CD4-positive, alpha-beta memory T cell (primary cell): ENCODE data around the gene MAPK14. TPM values are rescaled to one million over a fixed set of nuclear protein-coding genes. Genes with fewer than 3 reads are reported as not detected.

Source experiments
- CTCF ChIA-PET: fragments of 350-600 bp; sonication (Branson Sonifier 250); formaldehyde crosslinking; loops from one replicate; lab custom pipeline; 2021; ENCODE audit warnings: inconsistent platforms; ENCODE audit not compliant: partially characterized antibody; lab: Charles Lee
- POLR2A ChIA-PET: fragments of 350-600 bp; sonication (Branson Sonifier 250); formaldehyde crosslinking; loops from one replicate; lab custom pipeline; 2021; ENCODE audit not compliant: partially characterized antibody; lab: Charles Lee
- DNase-seq, 5 donors: peaks; one replicate each; pipeline versions ENCODE4 v3.0.0 to v3.0.0-alpha.2; 2020 to 2022; ENCODE audit warnings: mixed read lengths in 1 of 5
- H3K27ac ChIP-seq: one replicate; pipeline ENCODE4 v1.7.0; 2013; ENCODE audit warnings: low read depth, low read length
- H3K27me3 ChIP-seq: 2 replicates; pipeline ENCODE4 v1.7.0; 2013; ENCODE audit warnings: mild to moderate bottlenecking, low read length, moderate library complexity; ENCODE audit not compliant: insufficient read depth
- H3K36me3 ChIP-seq: 2 replicates; pipeline ENCODE4 v1.7.0; 2013; ENCODE audit warnings: mild to moderate bottlenecking, low read length, moderate library complexity; ENCODE audit not compliant: insufficient read depth
- H3K4me1 ChIP-seq: 2 replicates; pipeline ENCODE4 v1.7.0; 2013; ENCODE audit warnings: mild to moderate bottlenecking, low read length, moderate library complexity; ENCODE audit not compliant: insufficient read depth
- H3K4me3 ChIP-seq, 2 donors: one replicate each; pipeline ENCODE4 v1.7.0; 2013; ENCODE audit warnings: low read length in 2 of 2, mild to moderate bottlenecking in 1 of 2
- H3K9me3 ChIP-seq, 2 donors: one replicate each; pipeline ENCODE4 v1.7.0; 2013; ENCODE audit warnings: low read length in 2 of 2, control low read depth in 1 of 2; ENCODE audit not compliant: control insufficient read depth in 1 of 2
- H3K27ac Mint-ChIP-seq, 7 donors: one replicate each; pipeline ENCODE4 v1.8.0; 2020 to 2021; ENCODE audit warnings: mixed read lengths in 7 of 7, mild to moderate bottlenecking in 6 of 7, inconsistent platforms in 3 of 7, moderate library complexity in 3 of 7
- H3K27me3 Mint-ChIP-seq, 2 donors: one replicate each; pipeline ENCODE4 v1.8.0; 2020 to 2021; ENCODE audit warnings: mixed read lengths in 2 of 2
- H3K36me3 Mint-ChIP-seq, 2 donors: one replicate each; pipeline ENCODE4 v1.8.0; 2020 to 2021; ENCODE audit warnings: mixed read lengths in 2 of 2, inconsistent platforms in 1 of 2, mild to moderate bottlenecking in 1 of 2
- H3K4me1 Mint-ChIP-seq, 4 donors: one replicate each; pipeline ENCODE4 v1.8.0; 2020 to 2021; ENCODE audit warnings: mixed read lengths in 4 of 4, mild to moderate bottlenecking in 1 of 4
- H3K4me3 Mint-ChIP-seq, 8 donors: one replicate each; pipeline ENCODE4 v1.8.0; 2020 to 2021; ENCODE audit warnings: mixed read lengths in 8 of 8, mild to moderate bottlenecking in 7 of 8, moderate library complexity in 6 of 8, inconsistent platforms in 3 of 8
- H3K9me3 Mint-ChIP-seq, 8 donors: one replicate each; pipeline ENCODE4 v1.8.0; 2020 to 2021; ENCODE audit warnings: mixed read lengths in 8 of 8, mild to moderate bottlenecking in 5 of 8, inconsistent platforms in 3 of 8, moderate library complexity in 1 of 8
- intact Hi-C: fragments of 100-400 bp; cut with micrococcal nuclease; formaldehyde crosslinking; loops from one replicate; pipeline ENCODE4 v1.15.1; 2023
- polyA plus RNA-seq, 2 donors: library from polyadenylated mRNA; unstranded; fragments of 300-500 nt; fragmentation: Illumina TruSeq; gene quantifications; one replicate each; pipeline ENCODE4 v1.2.3, GENCODE V29; 2021
- total RNA-seq, 2 experiments: library from RNA; stranded (reverse); gene quantifications; one replicate each; pipeline ENCODE4 v1.2.3, GENCODE V29; 2021

MAPK14 gene
- total and polyA plus RNA-seq, 4 experiments from 2014 or later = 38.5 to 64.3 (median 53.8) TPM

DNA sequence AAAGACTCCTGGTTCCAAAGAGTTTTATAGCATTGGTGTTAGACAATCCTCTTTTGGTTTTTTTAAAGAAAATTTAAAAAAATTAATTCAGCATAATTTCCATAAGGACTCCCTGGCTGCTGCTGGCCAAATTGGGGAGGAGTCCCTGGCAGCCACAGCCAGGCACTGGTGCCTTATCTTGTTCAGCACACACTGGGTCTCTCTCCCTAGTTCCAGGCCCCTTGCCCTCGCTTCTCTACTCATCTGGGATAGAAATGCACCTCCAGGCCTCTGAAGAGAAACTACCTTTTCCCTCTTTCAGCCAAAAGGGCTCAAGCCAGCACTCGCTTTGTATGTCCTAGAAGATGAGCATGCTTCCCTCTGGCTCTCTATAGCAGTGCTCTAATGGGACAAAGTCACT is 89.3 kb downstream of the MAPK14 start:
- H3K27ac Mint-ChIP-seq = peak overlapping the region in 6 of 7 donors; percentile 35 to 99 (median 88)
- Histone ChIP-seq H3K27me3 (no peaks in the 10 kb centered on the region), H3K36me3 (no peaks in the 10 kb centered on the region), H3K27ac (no peak overlapping the region), H3K4me3 (no peak overlapping the region), H3K4me1 (peaks cover 94% of the 10 kb centered on the region), H3K9me3 (no peaks in the 10 kb centered on the region)
- DNase-seq = no peak
- peaks cover 4 to 16% of the 10 kb centered on the region in 2 donors for H3K36me3 Mint-ChIP-seq
- peak overlapping the region in 6 of 8 donors; percentile 23 to 83 (median 50) for H3K4me3 Mint-ChIP-seq
- ChIA-PET CTCF (interaction anchor here (1.2 to 1.7 kb wide), 2 partner anchors 18 to 22 kb away, joined by 4 to 10 read pairs; no protein-coding TSS in a partner anchor), POLR2A (interaction anchor here (2.2 kb wide), 1 partner anchor 8 kb away, joined by 10 read pairs; no protein-coding TSS in a partner anchor)
- no peaks in the 10 kb centered on the region for H3K27me3 Mint-ChIP-seq
- no peaks in the 10 kb centered on the region for H3K9me3 Mint-ChIP-seq
- intact Hi-C loops = loop anchor here (2.0 kb wide), 1 partner anchor 14 kb away; the partner anchor contains the start of gene MAPK13
- H3K4me1 Mint-ChIP-seq = peaks cover 73 to 92% (median 81%) of the 10 kb centered on the region in 4 donors

DNA sequence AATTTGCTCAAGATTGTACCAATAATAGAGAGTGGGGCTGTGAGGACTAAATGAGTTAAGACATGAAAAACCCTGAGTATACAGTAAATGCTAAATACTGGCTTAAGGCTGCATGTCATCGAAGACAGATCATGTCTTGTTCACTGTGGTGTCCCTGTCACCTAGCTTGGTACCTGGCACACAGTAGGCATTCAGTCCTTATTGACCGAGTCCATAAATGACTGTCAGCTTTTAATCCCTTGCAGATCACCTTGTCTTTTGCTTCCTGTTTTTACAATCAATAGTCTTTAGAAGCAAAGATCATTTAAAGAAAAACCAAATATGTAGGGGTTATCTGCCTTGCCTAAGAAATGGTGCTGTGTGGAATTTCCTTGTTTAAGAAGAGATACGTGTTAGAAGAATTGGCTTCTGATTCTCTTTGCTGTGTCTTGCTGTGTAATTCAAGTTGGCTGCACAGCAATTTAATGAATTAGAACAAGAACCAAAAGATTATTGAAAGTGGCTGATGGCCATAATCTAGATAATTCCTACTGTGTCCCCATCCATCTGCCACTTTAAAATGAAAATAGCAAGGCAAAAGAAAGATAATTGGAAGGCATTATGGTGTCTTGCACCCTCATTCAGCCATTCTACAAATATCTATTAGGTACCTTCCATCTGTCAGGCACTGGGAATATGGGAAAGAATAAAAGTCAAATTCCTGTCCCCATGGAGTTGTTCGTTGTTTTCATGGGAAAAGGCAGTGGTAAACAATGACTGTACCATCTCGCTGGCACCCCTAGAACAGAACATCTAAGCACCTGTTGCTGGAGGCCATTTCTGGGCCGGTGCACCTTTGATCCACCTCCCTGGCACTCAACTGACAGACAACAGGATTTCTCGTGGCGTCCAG is 90.3 kb downstream of the MAPK14 start:
- Mint-ChIP-seq H3K27me3 (no peaks in the 10 kb centered on the region), H3K4me3 (peak overlapping the region in 7 of 8 donors; percentile 15 to 88 (median 72)), H3K9me3 (no peaks in the 10 kb centered on the region), H3K27ac (peak overlapping the region; percentile 96 to 99 (median 97)), H3K4me1 (peaks cover 75 to 97% (median 85%) of the 10 kb centered on the region in 4 donors), H3K36me3 (peaks cover 2 to 16% of the 10 kb centered on the region in 2 donors)
- Histone ChIP-seq H3K27ac (peak overlapping the region; percentile 90), H3K36me3 (no peaks in the 10 kb centered on the region), H3K4me1 (peaks cover 100% of the 10 kb centered on the region), H3K27me3 (no peaks in the 10 kb centered on the region), H3K9me3 (no peaks in the 10 kb centered on the region), H3K4me3 (no peak overlapping the region)
- intact Hi-C loops = loop anchor here (1.0 to 2.0 kb wide), 2 partner anchors 9 to 13 kb away; partner anchors contain the start of gene MAPK13
- DNase-seq = no peak
- ChIA-PET POLR2A (interaction anchor here (1.7 to 2.2 kb wide), 3 partner anchors 9 to 80 kb away, joined by 5 to 10 read pairs (median 10); no protein-coding TSS in a partner anchor), CTCF (interaction anchor here (1.2 to 9.3 kb wide), 3 partner anchors 8 to 23 kb away, joined by 4 to 70 read pairs (median 10); no protein-coding TSS in a partner anchor)

DNA sequence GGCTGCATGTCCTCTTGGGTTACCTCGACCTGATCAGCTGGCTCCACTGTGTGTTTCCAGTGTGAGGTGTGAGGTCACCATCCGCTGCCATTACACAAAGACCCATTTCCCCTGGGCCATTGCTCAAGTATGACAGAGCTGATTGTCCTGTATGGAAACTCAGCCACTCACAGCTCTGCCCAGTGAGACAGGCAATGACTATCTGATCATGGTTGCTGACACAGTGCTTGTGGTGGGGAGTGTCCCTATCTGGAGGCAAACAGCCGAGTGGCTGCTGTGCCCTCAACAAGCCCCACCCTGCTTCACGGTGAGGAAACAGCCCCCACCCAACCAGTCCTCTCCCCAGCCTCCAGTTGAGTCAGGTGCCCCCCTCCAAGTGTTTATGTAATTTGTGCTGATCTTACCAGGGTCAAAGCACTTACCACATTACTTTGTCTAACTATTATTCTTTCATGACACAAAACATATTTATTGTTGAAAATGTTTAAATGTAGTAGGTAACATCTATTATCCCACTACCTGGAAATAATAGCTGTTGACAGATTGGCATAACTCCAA is 91.0 kb downstream of the MAPK14 start:
- Histone ChIP-seq H3K9me3 (no peaks in the 10 kb centered on the region), H3K27me3 (no peaks in the 10 kb centered on the region), H3K36me3 (no peaks in the 10 kb centered on the region), H3K27ac (peak overlapping the region; percentile 90), H3K4me3 (no peak overlapping the region), H3K4me1 (peaks cover 100% of the 10 kb centered on the region)
- Mint-ChIP-seq H3K36me3 (peaks cover 2 to 16% of the 10 kb centered on the region in 2 donors), H3K4me1 (peaks cover 79 to 97% (median 88%) of the 10 kb centered on the region in 4 donors), H3K4me3 (peak overlapping the region in 7 of 8 donors; percentile 33 to 88 (median 72)), H3K27ac (peak overlapping the region; percentile 96 to 99 (median 97)), H3K27me3 (no peaks in the 10 kb centered on the region), H3K9me3 (no peaks in the 10 kb centered on the region)
- CTCF ChIA-PET = interaction anchor here (0.9 to 9.3 kb wide), 5 partner anchors 9 to 90 kb away, joined by 3 to 70 read pairs (median 4); no protein-coding TSS in a partner anchor
- intact Hi-C loops = loop anchor here (1.0 kb wide), 1 partner anchor 9 kb away; no protein-coding TSS in a partner anchor
- peak; percentile 51 to 95 (median 63) for DNase-seq
- POLR2A ChIA-PET = interaction anchor here (0.8 to 2.2 kb wide), 6 partner anchors 10 to 91 kb away, joined by 3 to 10 read pairs (median 4); partner anchors contain the start of gene MAPK14

DNA sequence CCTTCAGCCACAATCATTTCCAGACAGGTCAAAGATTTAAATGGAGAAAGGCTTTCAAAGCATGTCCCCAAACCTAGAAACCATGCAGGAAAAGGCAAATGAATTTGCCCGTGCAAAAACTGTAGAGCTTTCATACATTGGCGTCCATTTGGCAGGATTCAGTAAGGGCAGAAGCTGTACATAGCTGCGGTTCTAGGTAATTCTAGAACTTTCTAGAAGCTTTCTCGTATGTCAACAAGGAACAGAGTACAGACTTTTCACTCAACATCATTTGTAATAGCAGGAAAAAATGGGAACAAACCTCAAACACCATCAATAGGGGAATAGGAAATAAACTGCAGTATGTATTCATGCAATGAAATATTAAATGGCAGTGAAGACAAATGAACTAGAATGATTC is 91.6 kb downstream of the MAPK14 start:
- H3K36me3 ChIP-seq = no peaks in the 10 kb centered on the region
- Mint-ChIP-seq H3K27me3 (no peaks in the 10 kb centered on the region), H3K9me3 (no peaks in the 10 kb centered on the region), H3K36me3 (peaks cover 3 to 16% of the 10 kb centered on the region in 2 donors), H3K27ac (peak overlapping the region; percentile 96 to 99 (median 97)), H3K4me3 (peak overlapping the region in 4 of 8 donors; percentile 72 to 88 (median 78)), H3K4me1 (peaks cover 77 to 97% (median 88%) of the 10 kb centered on the region in 4 donors)
- peaks cover 98% of the 10 kb centered on the region for H3K4me1 ChIP-seq
- no peaks in the 10 kb centered on the region for H3K9me3 ChIP-seq
- ChIA-PET CTCF (interaction anchor here (0.7 to 9.3 kb wide), 5 partner anchors 9 to 90 kb away, joined by 3 to 70 read pairs (median 4); no protein-coding TSS in a partner anchor), POLR2A (interaction anchor here (0.6 to 2.0 kb wide), 6 partner anchors 12 to 91 kb away, joined by 3 to 10 read pairs (median 4); partner anchors contain the start of gene MAPK14)
- intact Hi-C loops = no loop called here
- DNase-seq = no peak
- H3K4me3 ChIP-seq = no peak overlapping the region
- H3K27ac ChIP-seq = peak overlapping the region; percentile 90
- H3K27me3 ChIP-seq = no peaks in the 10 kb centered on the region

DNA sequence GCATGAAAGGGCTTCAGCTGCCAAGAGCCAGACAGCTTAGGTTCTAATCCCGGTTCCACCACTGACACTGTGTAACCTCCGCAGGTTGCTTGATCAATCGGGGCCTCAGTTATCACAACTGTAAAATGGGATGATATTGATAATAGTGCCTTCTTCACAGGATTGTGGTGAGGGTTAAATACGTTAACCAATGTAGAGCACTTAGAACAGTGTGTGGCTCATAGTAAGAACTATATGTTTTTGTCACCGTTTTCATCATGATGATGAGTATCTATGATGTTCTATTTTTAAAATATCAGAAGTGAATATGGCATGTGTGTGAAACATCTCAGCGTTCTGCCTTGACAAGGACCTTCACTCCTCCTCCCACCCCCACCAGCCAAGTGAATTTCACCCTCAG is 92.4 kb downstream of the MAPK14 start:
- H3K27ac ChIP-seq = peak overlapping the region; percentile 90
- CTCF ChIA-PET = interaction anchor here (0.7 to 9.3 kb wide), 12 partner anchors 10 to 182 kb away, joined by 3 to 70 read pairs (median 8); partner anchors contain the start of genes MAPK13 and MAPK14
- no peaks in the 10 kb centered on the region for H3K9me3 Mint-ChIP-seq
- peaks cover 1 to 16% of the 10 kb centered on the region in 2 donors for H3K36me3 Mint-ChIP-seq
- peaks cover 96% of the 10 kb centered on the region for H3K4me1 ChIP-seq
- peak overlapping the region in 1 of 2 donors; percentile 59 for H3K4me3 ChIP-seq
- POLR2A ChIA-PET = interaction anchor here (0.6 to 4.8 kb wide), 20 partner anchors 8 to 1314 kb away, joined by 3 to 93 read pairs (median 6); partner anchors contain the start of genes BRPF3, CMTR1, MAPK13 and MAPK14
- peak overlapping the region in 7 of 8 donors; percentile 77 to 88 (median 84) for H3K4me3 Mint-ChIP-seq
- H3K27me3 Mint-ChIP-seq = no peaks in the 10 kb centered on the region
- peak overlapping the region; percentile 96 to 99 (median 97) for H3K27ac Mint-ChIP-seq
- no peak for DNase-seq
- intact Hi-C loops = loop anchor here (1.0 to 5.0 kb wide), 3 partner anchors 25 to 182 kb away; partner anchors contain the start of gene MAPK14
- no peaks in the 10 kb centered on the region for H3K36me3 ChIP-seq
- H3K27me3 ChIP-seq = no peaks in the 10 kb centered on the region
- no peaks in the 10 kb centered on the region for H3K9me3 ChIP-seq
- peaks cover 75 to 97% (median 87%) of the 10 kb centered on the region in 4 donors for H3K4me1 Mint-ChIP-seq

DNA sequence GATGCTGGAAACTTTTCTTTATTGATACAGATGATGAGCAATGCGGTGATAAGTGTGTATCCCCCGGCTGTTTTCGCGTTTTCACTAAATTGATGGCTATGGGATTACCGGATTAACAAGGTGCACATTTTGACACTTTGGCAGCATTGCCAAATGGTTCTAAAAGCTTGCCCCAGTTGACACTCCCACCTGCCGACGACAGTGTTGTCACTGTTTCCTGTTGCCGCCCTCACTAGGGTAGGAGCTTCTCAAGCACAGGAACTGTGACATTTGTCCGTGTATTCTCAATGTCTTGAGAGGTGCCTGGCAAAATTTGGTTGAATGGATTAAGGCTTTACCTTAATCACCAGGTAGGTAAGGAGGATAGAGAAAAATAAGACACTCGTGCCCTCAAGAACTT is 92.9 kb downstream of the MAPK14 start:
- H3K27ac Mint-ChIP-seq = peak overlapping the region; percentile 96 to 99 (median 97)
- H3K4me3 Mint-ChIP-seq = peak overlapping the region; percentile 77 to 88 (median 84)
- peak; percentile 75 to 91 (median 76) for DNase-seq
- no peaks in the 10 kb centered on the region for H3K9me3 Mint-ChIP-seq
- peak overlapping the region; percentile 21 to 59 for H3K4me3 ChIP-seq
- H3K4me1 Mint-ChIP-seq = peaks cover 74 to 97% (median 87%) of the 10 kb centered on the region in 4 donors
- POLR2A ChIA-PET = interaction anchor here (0.6 to 4.8 kb wide), 19 partner anchors 9 to 1313 kb away, joined by 3 to 93 read pairs (median 7); partner anchors contain the start of genes BRPF3, CMTR1, MAPK13 and MAPK14
- no peaks in the 10 kb centered on the region for H3K36me3 ChIP-seq
- H3K27me3 Mint-ChIP-seq = no peaks in the 10 kb centered on the region
- peak overlapping the region; percentile 90 for H3K27ac ChIP-seq
- CTCF ChIA-PET = interaction anchor here (0.7 to 9.3 kb wide), 16 partner anchors 10 to 238 kb away, joined by 3 to 70 read pairs (median 6); partner anchors contain the start of genes MAPK13 and MAPK14
- no peaks in the 10 kb centered on the region for H3K9me3 ChIP-seq
- H3K27me3 ChIP-seq = no peaks in the 10 kb centered on the region
- H3K4me1 ChIP-seq = peaks cover 93% of the 10 kb centered on the region
- peaks cover 1 to 16% of the 10 kb centered on the region in 2 donors for H3K36me3 Mint-ChIP-seq
- intact Hi-C loops = loop anchor here (1.0 to 5.0 kb wide), 3 partner anchors 26 to 182 kb away; partner anchors contain the start of gene MAPK14
